Smooth muscle cell (in vitro differentiated cells): ENCODE data around the gene RERG. TPM values are rescaled to one million over a fixed set of nuclear protein-coding genes. Genes with fewer than 3 reads are reported as not detected.

Experiments used
- DNase-seq: peaks from one replicate; lab custom pipeline; 2025; ENCODE audit not compliant: unreplicated experiment; lab: John Stamatoyannopoulos, UW
- H2AFZ ChIP-seq: fragments of 200-600 bp; sonication (generic); 2 replicates; pipeline ENCODE4 v1.6.0; 2016; ENCODE audit warnings: antibody characterized with exemption, low read depth, mild to moderate bottlenecking
- H3F3A ChIP-seq: fragments of 200-600 bp; sonication (generic); 2 replicates; pipeline ENCODE4 v1.6.0; 2017; ENCODE audit warnings: antibody characterized with exemption, low read depth
- H3K27ac ChIP-seq: fragments of 200-600 bp; sonication (generic); 2 replicates; pipeline ENCODE4 v1.5.1; 2016; ENCODE audit warnings: low read depth, mild to moderate bottlenecking
- H3K27me3 ChIP-seq: fragments of 200-600 bp; sonication (generic); 2 replicates; pipeline ENCODE4 v1.6.1; 2016; ENCODE audit warnings: low read depth, mild to moderate bottlenecking
- H3K36me3 ChIP-seq: fragments of 200-600 bp; sonication (generic); 2 replicates; pipeline ENCODE4 v1.5.1; 2016; ENCODE audit warnings: low read depth
- H3K4me1 ChIP-seq: fragments of 200-600 bp; sonication (generic); 2 replicates; pipeline ENCODE4 v1.5.1; 2016; ENCODE audit warnings: low read depth
- H3K4me2 ChIP-seq: fragments of 200-600 bp; sonication (generic); 2 replicates; pipeline ENCODE4 v1.6.0; 2016; ENCODE audit warnings: mild to moderate bottlenecking
- H3K4me3 ChIP-seq: fragments of 200-600 bp; sonication (generic); 2 replicates; pipeline ENCODE4 v1.5.1; 2016; ENCODE audit warnings: mild to moderate bottlenecking
- H3K79me2 ChIP-seq: fragments of 200-600 bp; sonication (generic); 2 replicates; pipeline ENCODE4 v1.6.0; 2016; ENCODE audit warnings: low read depth, mild to moderate bottlenecking
- H3K9ac ChIP-seq: fragments of 200-600 bp; sonication (generic); 2 replicates; pipeline ENCODE4 v1.6.0; 2016; ENCODE audit warnings: low read depth
- H3K9me3 ChIP-seq: fragments of 200-600 bp; sonication (generic); replicated peaks from 2 replicates; pipeline ENCODE4 v1.5.1; 2016; ENCODE audit warnings: low read depth
- H4K20me1 ChIP-seq: fragments of 200-600 bp; sonication (generic); 2 replicates; pipeline ENCODE4 v1.6.0; 2016; ENCODE audit warnings: low read depth
- WGBS: methylation state at CpG from one replicate; pipeline ENCODE4 v1.1.7; 2016; ENCODE audit warnings: low lambda C conversion rate; 5-methylcytosine and 5-hydroxymethylcytosine counted together
- polyA plus RNA-seq: library from polyadenylated mRNA; unstranded; fragments of >200 nt; fragmentation: Nextera tagmentation; extraction: Ambion mirVana; gene quantifications from 2 replicates; pipeline ENCODE4 v1.2.1, GENCODE V29; 2016
- total RNA-seq: library from RNA; depleted of rRNA; stranded (reverse); fragments of >200 nt; gene quantifications from 2 replicates; pipeline ENCODE4 v1.2.3, GENCODE V29; 2014
- TF ChIP-seq, protein P1 (sequence below): fragments of 200-600 bp; sonication (generic); IDR thresholded peaks from 2 replicates; pipeline ENCODE4 v1.5.1; 2017; ENCODE audit warnings: borderline replicate concordance, mild to moderate bottlenecking, antibody characterized with exemption; ENCODE audit not compliant: insufficient read depth, poor library complexity, severe bottlenecking

Gene RERG
- total and polyA plus RNA-seq, 2 experiments from 2014 or later = 0.04 TPM; not detected in 1

DNA sequence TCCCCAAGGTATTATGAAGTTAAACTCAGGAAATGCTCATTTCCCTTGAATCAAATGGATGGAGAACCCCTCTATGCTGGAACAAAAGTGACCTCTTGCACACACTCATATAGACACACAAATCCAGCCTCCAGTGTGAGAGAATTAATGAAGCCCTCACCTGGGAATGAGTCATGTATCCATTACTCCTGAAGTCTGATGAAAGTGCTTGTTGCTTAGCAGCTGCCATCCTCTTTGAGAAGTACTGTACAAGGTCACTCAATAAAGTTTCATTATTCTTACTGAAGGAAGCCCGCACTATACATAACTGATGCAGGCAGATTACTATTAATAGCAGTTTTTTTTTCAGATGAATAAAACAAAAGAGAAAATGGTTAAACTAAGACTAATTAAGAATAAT, 102.3 kb downstream of the RERG start:
- Histone ChIP-seq H3K27ac (no peak overlapping the region), H3K9ac (no peak overlapping the region), H3K27me3 (no peaks in the 10 kb centered on the region), H3K9me3 (no peaks in the 10 kb centered on the region), H3K79me2 (no peaks in the 10 kb centered on the region), H3K4me3 (no peak overlapping the region), H3K4me1 (no peaks in the 10 kb centered on the region), H3K4me2 (no peak overlapping the region), H3F3A (no peaks in the 10 kb centered on the region), H2AFZ (no peak overlapping the region), H3K36me3 (no peaks in the 10 kb centered on the region), H4K20me1 (no peaks in the 10 kb centered on the region)
- TF ChIP-seq, protein P1, sequence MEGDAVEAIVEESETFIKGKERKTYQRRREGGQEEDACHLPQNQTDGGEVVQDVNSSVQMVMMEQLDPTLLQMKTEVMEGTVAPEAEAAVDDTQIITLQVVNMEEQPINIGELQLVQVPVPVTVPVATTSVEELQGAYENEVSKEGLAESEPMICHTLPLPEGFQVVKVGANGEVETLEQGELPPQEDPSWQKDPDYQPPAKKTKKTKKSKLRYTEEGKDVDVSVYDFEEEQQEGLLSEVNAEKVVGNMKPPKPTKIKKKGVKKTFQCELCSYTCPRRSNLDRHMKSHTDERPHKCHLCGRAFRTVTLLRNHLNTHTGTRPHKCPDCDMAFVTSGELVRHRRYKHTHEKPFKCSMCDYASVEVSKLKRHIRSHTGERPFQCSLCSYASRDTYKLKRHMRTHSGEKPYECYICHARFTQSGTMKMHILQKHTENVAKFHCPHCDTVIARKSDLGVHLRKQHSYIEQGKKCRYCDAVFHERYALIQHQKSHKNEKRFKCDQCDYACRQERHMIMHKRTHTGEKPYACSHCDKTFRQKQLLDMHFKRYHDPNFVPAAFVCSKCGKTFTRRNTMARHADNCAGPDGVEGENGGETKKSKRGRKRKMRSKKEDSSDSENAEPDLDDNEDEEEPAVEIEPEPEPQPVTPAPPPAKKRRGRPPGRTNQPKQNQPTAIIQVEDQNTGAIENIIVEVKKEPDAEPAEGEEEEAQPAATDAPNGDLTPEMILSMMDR = no peak
- no peak for DNase-seq
- WGBS = 0% methylated on average over 1 of the region's 1 CpG

DNA sequence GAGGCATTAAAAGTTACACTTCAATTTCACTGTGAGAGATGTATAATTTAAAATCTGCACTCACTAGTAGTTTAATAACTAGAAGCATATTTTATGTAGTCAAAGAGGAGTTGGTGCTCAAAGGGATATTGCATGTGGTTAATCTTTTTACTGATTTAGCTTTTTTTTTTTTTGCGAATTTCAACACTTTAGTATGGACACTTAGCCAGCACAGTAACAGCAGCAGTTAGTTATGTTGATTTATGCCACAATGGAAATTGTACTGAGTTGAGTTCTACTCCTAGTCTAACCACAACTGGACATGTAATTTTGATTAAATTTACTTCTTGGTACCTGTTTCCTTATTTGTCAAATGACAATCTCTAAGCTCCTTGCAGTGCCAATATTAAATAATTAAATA, 104.2 kb downstream of the RERG start:
- no peaks in the 10 kb centered on the region for H3K27me3 ChIP-seq
- no peak overlapping the region for H2AFZ ChIP-seq
- 77% methylated on average over 1 of the region's 1 CpG for WGBS
- H3K36me3 ChIP-seq = no peaks in the 10 kb centered on the region
- no peaks in the 10 kb centered on the region for H3F3A ChIP-seq
- no peak overlapping the region for H3K27ac ChIP-seq
- no peaks in the 10 kb centered on the region for H3K79me2 ChIP-seq
- no peak overlapping the region for H3K9ac ChIP-seq
- H3K4me2 ChIP-seq = no peak overlapping the region
- TF ChIP-seq, protein P1 = no peak
- H3K4me3 ChIP-seq = no peak overlapping the region
- H4K20me1 ChIP-seq = no peaks in the 10 kb centered on the region
- no peaks in the 10 kb centered on the region for H3K4me1 ChIP-seq
- no peak for DNase-seq
- no peaks in the 10 kb centered on the region for H3K9me3 ChIP-seq

DNA sequence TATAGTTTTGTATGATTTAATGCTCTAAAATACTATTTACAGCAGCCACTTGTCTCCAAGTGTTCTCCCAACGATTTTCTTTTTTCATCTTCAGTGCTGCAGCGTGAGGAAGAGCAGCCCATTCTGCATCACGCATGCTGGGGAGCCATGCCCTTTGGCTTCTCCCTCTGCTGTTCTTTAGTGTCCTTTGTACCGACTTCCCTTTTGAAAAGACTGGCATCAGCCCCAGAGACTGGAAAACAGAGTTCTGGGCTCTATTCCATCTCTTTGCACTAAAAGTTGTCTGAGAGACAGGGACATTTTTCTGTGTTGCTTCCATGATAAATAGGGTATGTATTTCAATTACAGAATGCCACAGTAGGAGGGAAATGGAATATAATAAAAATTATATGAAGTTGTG, 105.1 kb downstream of the RERG start:
- TF ChIP-seq, protein P1 = no peak
- 75% methylated on average over 4 of the region's 4 CpGs for WGBS

DNA sequence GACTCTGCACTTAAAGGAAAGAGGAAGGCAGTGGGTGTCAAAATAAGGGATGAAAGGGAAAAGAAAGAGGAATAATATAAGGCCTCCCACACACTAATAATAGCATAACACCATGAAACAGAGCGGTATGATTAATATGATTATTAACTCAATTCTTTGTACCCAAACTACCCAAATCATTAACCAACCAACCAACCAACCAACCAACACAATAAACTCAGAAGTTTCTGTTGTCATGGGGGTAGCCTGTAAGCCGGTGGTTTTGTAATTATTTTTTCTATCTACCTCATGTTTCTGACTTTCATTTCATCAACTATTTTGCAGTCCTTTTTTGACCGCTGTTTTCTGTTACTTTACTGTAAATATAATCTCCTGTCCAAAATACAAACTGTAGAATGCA, 105.8 kb downstream of the RERG start:
- no peaks in the 10 kb centered on the region for H3K4me1 ChIP-seq
- H3K27me3 ChIP-seq = no peaks in the 10 kb centered on the region
- no peaks in the 10 kb centered on the region for H3K79me2 ChIP-seq
- H3F3A ChIP-seq = no peaks in the 10 kb centered on the region
- no peak for DNase-seq
- no peaks in the 10 kb centered on the region for H3K36me3 ChIP-seq
- H3K9me3 ChIP-seq = no peaks in the 10 kb centered on the region
- WGBS = over 99% methylated on average over 3 of the region's 3 CpGs
- no peak overlapping the region for H3K4me3 ChIP-seq
- H3K27ac ChIP-seq = no peak overlapping the region
- H3K4me2 ChIP-seq = no peak overlapping the region
- H2AFZ ChIP-seq = no peak overlapping the region
- no peaks in the 10 kb centered on the region for H4K20me1 ChIP-seq
- H3K9ac ChIP-seq = no peak overlapping the region
- TF ChIP-seq, protein P1 = no peak

More for the DNA sequence above, 105.1 kb downstream of the RERG start:
- no peaks in the 10 kb centered on the region for H3F3A ChIP-seq
- no peaks in the 10 kb centered on the region for H3K9me3 ChIP-seq
- no peaks in the 10 kb centered on the region for H3K36me3 ChIP-seq
- no peak overlapping the region for H3K9ac ChIP-seq
- H3K27me3 ChIP-seq = no peaks in the 10 kb centered on the region
- no peak overlapping the region for H3K4me3 ChIP-seq
- no peaks in the 10 kb centered on the region for H4K20me1 ChIP-seq
- no peak for DNase-seq
- H3K79me2 ChIP-seq = no peaks in the 10 kb centered on the region
- no peak overlapping the region for H2AFZ ChIP-seq
- no peaks in the 10 kb centered on the region for H3K4me1 ChIP-seq
- H3K27ac ChIP-seq = no peak overlapping the region
- H3K4me2 ChIP-seq = no peak overlapping the region
